PFSK-1 (cell line): ENCODE data around the gene TPK1.

Experiments
- POLR2AphosphoS5 ChIP-seq: IDR thresholded peaks from 2 replicates; pipeline ENCODE4 v1.6.1; 2012; ENCODE audit warnings: low read depth, mild to moderate bottlenecking, control low read depth, low read length, moderate library complexity
- REST ChIP-seq, 2 experiments: IDR thresholded peaks; 2 replicates each; pipeline versions ENCODE4 v1.6.1 to v1.8.0; 2011 to 2012; ENCODE audit warnings: low read depth in 2 of 2, low read length in 2 of 2, control low read depth in 1 of 2, inconsistent platforms in 1 of 2, mild to moderate bottlenecking in 1 of 2, moderate library complexity in 1 of 2; ENCODE audit not compliant: insufficient read depth in 1 of 2

GRCh38 chr7:144529269-144529926, 306.5 kb downstream of the TPK1 start:
- TF ChIP-seq POLR2AphosphoS5 (no peak), REST (IDR thresholded peaks at IDR 0.05; ENCODE audit: insufficient read depth in 1 of 2, low read depth in 2 of 2, low read length in 2 of 2) (no peak)
